GM21528 (cell line): Measurements from ENCODE around the gene PALLD.
A peak's percentile ranks its signal among the peaks of the same experiment; 100 is the strongest.
"Not testable (repeated sequence)": the region's sequence is repeated elsewhere in the genome, so short reads cannot be mapped to it uniquely, and the experiment has no call there.

Source experiments
- ATAC-seq: cut with Tn5 transposase; IDR thresholded peaks from one replicate; pipeline ENCODE4 v1.9.1; 2021; ENCODE audit warnings: mild to moderate bottlenecking, moderate library complexity; ENCODE audit not compliant: unreplicated experiment, low FRiP score

The PALLD gene

DNA sequence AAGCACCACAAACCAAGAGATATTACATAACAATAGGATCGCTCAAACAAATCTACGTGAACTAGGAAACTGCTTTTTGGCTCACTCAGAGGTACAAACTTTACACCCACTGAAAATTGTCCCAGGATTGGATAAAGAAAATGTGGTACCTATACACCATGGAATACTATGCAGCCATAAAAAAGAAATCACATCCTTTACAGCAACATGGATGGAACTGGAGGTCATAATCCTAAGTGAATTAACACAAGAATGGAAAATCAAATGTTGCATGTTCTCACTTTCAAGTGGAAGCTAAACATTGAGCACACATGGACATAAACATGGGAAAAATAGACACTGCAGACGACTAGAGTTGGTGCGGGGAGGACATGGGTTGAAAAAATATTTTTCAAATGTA lies 305.4 kb downstream of the PALLD start:
- no peak for ATAC-seq

DNA sequence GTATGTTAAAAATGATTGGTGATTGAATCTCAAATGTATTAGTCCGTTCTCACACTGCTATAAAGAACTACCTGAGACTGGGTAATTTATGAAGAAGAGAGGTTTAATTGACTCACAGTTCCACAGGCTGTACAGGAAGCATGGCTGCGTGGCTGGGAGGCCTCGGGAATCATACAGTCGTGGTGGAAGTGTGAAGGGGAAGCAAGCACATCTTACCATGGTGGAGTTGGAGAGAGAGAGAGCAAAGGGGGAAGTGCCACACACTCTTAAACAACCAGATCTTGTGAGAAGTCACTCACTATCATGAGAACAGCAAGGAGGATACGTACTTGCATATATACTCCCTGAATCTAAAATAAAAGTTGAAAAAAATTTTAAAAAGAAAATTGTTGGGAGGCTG lies 306.2 kb downstream of the PALLD start:
- ATAC-seq = not testable (repeated sequence)

DNA sequence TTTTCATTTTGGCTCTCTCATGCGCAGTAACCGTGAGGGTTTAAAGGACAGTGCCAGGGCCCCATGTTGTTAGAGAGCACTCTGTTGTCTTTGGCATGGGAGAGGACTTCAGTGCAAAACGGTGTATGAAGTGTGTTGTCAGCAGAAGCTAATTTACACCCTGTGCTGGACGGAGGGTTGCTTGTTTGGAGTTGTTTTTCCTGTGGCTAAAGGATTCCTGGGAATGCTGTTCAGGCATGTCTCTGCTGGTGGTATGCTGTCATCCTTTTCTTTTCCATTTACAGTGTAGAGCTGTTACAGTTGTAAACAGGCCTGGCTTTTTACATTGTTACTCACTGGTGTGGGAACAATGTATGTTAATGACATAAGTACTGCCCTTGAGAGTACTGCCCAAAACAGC lies 306.9 kb downstream of the PALLD start:
- ATAC-seq = no peak

DNA sequence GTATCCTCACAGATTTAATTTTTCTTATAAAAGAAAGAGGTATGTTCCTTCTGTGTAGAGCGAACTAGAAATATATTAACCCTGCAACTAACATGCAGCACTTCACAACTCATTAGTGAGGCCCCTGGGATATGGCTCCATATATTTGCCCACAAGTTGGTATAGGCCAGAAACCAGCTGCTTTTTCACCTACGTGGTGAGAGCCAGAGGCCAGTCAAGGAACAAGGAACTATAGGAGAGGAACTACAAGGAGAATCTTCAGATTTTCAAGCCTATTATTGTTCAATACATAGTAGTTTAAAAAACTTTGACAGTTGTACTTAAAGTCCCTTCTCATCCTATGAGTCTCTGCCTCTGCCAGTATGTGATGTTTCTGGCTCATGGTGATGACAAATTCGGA lies 307.3 kb downstream of the PALLD start:
- ATAC-seq = no peak

DNA sequence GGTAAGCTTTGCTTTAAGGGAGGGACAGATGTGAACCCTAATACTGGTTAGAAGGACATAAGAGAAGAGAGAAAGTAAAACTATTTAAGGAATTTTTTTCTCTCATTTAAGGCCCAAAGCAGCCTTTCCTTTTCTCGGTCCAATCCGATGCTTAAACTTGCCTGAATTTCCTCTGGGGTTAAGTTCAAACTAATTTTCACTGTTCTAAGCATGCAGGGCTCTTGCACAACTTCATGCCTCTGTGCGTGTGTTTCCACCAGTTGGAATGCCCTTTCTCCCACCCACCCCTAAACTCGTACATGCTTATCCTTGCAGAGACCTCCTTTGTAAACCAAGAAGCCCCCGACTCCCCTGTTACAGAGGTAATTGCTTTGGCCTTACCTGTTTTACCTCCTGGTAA lies 308.5 kb downstream of the PALLD start:
- no peak for ATAC-seq

DNA sequence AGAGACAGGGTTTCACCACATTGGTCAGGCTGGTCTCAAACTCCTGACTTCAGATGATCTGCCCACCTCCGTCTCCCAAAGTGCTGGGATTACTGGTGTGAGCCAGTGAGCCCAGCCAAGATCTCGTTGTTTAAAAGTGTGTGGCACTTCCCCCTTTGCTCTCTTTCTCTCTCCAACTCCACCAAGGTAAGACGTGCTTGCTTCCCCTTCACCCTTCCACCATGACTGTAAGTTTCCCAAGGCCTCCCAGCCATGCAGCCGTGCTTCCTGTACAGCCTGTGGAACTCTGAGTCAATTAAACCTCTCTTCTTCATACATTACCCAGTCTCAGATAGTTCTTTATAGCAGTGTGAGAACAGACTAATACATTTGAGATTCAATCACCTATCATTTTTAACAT lies 309.4 kb downstream of the PALLD start:
- ATAC-seq = not testable (repeated sequence)

DNA sequence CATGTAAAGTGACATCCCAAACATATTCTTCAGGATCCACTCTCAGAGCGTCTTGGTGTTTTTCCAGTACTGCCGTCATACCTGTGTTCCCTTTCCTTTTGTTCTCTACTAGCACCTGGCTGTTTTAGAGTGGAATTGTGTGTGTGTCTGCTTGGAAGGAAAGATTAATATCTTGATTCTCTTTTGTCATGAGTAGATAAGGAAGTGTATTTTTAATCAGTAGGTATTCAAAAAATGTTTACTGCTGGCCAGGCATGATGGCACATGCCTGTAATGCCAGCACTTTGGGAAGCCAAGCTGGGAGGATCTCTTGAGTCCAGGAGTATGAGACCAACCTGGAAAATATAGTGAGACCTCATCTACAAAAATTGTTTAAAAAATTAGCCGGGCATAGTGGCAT lies 314.4 kb downstream of the PALLD start:
- no peak for ATAC-seq

DNA sequence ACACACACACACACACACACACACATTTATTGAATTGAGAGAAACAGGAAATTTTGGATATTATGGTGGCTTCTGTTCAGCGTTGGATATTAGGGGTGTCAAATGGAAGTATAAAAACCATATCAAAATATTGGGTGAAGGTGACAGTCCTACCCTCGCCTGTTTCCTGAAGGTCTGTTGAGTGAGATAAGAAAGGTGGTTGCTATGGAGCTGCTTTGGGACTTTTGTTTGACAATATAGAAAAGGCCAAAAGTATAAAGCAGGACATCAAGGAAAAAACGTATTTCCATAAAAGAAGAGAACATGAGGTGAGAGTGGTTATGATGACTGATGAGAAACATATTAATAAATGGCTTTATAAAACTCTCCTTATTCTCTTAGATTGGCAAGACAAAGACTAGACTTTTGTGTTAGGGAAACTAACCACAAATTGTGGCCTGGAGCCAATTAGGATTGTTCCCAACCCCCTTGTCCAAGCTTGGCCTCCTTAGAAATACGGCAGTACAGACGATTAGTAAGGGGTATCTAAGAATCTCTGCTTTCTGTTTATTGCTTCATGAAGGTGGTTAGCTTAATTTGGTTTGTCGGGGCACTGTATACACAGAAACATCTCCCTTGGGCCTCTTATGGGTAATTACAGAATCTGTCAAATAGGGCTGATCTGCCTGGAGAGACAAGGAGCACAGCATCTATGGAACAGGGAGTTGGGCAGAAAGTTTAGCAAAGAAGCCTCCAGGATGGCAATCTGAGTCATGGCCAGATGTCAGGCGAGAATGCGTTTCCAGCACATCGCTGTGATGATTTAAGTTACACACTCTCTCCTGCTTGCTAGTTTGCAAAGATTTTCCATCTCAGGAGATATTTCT lies 315.2 kb downstream of the PALLD start:
- no peak for ATAC-seq

DNA sequence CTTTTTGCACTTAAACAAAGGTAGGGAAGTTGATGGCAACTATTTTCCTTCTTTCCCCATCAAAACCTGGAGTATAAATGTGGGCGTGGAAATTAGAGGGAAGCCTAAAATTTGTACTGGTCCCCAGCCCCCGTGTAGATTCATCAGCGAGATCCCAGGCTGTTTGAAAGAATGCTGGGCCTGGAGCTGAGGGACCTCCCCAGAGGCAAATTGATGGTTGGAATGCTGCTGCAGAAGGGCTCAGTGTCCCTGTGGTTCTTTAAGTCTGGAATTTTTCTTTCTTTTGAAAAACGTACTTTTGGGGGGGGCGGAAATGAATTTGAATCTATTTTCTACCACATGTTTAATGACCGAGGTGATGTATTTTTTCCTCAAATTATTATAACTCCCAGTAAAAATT lies 316.0 kb downstream of the PALLD start:
- ATAC-seq = no peak

DNA sequence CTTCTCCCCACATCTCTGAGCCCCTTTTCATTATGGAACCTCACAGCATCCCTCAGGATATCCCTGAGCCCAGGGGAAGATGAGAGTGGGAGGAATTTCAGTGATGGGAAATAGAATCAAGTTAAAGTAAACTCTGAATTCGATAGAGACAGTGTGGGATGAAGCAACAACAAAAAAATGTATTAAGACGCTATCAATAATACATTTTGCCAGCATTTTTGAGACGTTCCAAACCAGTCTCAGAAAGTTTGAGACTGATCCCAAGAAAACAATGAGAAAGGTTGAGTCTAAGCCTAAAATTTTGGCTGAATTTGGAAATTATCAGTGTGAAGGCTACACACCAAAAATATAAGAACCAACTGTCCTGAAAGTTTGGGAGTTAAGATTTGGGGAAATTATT lies 317.0 kb downstream of the PALLD start:
- ATAC-seq = no peak

DNA sequence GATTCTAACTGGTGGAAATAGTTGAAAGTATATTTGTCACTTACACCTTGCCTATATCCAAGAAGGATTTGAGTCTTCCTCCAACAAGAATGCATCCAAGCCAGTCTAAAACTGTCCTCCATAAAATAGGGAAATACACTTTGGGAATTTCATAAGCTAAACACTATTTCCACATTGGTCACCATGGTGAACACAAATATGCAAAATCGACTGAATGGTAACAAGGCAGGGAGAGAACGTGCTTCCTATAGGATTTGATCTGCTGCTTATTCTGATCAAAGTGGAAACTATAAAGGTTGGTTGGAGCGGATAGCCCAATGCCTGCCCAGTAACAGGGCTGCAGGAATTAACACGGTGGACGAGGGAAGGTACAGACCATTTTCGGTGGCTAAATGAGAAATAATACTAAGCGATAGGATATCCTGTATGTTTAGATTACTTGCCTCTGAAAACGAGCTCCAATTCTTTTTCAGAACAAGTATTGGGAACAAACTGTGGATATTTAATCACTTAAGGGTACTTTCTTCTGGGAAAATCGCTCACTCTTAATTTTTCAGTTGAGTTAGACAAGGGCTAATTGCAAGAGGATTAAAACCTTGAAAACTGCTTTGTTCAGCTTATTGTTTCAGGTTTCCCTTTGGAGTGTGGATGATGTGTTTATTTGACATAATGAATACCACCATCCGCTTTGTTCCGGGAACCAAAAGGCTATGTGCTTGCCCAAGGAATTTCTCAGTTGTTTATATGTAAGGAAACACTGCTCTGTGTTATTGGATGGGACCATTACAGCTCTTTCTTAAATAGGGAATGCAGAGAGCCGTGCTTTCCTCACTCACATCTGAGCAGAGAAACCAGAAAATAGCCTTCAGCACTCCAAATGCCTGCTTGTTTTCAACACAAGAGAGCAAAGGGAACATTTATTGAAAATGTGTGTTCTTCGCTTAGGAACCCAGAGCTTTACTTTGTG lies 318.8 kb downstream of the PALLD start:
- ATAC-seq = no peak

DNA sequence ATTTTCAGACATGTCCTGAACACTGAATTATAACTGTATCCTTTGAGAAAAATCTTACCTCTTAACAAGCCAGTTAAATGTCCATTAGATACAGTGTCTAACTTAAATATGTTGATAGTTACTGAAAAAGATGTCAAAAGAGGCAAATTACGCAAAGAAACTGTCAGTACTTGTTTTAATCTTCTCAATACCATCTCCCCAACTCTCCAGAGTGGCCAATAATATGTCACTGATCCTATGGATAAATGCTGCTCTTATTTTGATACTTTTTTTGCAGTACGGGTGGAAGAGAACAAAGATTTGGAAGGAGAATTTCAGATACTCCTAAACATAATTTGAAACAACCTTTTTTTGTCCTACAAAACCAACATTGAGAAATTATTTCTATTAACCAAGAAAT lies 320.5 kb downstream of the PALLD start:
- no peak for ATAC-seq

DNA sequence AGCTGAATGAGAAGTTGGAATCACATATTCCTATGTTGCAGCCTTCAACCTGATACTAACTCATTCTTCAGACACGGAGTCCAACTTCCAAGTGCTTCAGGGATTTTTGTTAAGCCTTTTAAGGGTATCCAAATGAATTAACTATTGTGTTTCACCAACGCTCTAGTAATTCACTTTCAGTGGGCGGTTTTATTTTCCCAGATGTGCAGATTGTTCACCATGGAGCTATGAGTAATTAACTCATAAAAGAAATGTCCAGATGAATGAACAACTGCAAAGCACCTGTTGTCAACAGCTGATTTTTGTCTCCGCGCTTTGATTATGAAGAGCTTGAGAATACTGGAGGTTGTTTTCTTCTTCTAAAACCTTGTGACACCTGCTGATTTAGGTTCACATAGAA lies 325.6 kb downstream of the PALLD start:
- no peak for ATAC-seq

DNA sequence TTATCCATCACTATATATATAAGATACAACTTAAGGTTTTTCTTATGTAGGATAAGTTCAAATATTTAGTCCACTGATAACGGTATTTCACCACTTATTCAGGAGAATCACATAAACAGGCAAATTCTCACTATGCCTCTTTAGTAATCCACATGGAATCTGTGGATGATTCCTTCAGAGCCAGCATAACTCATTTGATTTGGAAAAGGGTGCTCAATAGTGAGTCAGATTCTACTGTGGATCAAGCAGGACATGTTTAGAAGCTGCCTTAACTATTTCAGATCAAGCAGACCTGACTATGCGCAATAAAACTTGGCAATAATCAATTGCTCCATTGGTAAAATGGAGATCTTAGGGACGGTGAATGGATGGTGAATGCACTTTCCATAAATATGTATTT lies 329.1 kb downstream of the PALLD start:
- ATAC-seq = no peak

DNA sequence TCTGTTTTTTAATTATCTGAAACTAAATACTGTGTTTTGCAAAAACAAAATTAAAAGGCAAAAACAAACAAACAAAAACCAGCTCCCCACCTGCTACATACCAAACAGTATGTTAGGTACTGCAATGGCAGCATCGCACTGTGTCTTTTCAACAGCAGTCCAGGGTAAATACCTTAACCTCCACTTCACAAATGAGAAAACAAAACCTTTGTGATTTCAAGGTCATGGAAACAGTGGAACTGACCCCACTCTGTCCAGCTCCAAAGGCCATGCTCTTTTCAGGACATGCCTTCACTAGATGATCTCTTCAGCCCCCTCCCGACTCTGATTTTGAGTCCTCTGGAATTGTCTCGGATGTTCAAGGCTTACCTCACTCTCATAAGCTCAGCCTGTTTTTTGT lies 329.8 kb downstream of the PALLD start:
- no peak for ATAC-seq

DNA sequence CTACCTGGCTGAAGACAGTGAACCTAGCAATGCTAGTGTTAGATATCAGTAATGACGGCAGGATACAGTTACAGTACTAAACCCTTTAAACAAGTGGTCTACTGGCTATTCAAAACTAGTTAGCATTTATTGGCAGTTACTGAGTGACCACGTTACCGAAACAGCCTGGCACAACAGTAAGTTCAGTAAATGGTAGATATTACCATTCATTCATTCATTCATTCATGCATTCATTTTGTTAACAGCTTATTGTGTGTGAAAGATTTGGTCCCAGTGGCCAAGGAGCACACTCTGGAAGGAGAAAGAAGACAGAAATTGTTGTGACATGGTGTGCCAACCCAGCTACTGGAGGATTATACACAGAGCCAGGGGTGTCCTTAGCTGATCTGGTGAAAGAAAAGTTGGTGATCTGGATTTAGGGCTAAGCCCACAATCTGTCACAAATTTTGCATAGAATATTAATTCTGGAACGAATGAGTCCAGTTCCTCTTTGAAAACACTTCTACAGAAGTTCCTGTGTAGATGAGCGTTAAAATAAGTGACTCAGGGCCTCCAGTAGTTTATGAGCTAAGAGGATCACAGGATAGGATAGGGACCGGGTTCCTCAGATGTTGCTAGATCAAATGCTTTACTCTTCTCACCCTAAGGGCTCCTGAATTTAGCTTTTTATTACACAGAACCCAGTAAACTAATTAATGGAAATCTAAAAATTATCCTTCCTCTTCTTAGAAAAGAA lies 334.1 kb downstream of the PALLD start:
- ATAC-seq = no peak

DNA sequence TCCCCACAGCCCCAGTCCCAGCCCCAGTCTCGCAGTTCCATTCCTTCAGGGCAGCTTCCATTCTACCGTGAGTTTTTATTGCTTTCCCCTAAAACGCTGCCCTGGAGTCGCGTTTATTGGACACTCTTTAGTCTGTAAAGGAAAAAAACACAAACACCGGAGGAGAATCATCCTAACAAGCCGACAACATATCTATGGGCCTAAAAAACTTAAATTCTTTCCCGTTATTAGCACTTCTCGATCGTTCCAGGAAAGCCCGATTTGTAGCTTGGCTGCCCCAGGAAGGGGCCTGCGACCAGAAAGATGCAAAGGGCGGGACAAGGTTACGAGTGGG lies 334.7 kb downstream of the PALLD start:
- no peak for ATAC-seq

DNA sequence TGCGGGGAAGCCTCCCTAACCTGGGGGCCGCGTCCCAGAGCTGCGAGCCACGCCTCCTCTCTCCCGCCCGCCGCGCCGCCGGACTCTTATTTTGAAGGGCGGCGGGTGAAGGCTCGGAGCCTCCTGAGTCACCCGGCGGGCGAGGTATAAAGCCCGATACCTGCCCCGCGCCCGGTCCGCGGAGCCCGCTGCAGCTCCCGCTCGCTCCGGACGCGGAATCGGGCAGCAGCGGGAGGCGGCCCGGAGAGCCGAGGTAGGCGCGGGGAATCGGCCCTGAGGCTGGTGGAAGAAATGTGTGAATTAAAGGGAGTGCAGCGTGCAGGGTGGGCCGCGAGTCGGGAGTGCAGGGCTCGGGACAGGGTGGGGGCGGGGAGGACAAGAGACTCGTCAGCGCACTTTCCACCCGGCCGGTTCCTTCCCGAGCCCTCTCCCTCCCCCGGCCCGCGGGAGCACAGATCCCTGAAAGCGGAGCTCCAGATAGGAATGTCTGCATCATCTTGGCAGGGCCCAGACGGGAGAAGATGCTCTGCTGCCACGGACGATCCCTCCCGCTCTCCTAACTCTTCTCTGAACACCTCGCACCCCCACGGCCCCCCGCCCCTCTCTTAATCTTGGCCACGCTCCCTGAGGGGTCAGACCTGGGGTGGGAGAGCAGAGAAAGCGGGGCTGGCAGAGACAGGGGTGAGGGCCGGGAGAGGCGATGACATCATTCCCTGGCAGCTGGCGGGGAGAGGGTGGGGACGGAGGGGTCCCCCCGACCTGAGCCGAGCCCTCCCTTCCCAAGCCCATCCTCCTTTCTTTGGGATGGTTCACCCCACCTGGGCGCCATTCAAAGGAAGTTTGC lies 335.3 kb downstream of the PALLD start:
- ATAC-seq = peak; percentile 89

DNA sequence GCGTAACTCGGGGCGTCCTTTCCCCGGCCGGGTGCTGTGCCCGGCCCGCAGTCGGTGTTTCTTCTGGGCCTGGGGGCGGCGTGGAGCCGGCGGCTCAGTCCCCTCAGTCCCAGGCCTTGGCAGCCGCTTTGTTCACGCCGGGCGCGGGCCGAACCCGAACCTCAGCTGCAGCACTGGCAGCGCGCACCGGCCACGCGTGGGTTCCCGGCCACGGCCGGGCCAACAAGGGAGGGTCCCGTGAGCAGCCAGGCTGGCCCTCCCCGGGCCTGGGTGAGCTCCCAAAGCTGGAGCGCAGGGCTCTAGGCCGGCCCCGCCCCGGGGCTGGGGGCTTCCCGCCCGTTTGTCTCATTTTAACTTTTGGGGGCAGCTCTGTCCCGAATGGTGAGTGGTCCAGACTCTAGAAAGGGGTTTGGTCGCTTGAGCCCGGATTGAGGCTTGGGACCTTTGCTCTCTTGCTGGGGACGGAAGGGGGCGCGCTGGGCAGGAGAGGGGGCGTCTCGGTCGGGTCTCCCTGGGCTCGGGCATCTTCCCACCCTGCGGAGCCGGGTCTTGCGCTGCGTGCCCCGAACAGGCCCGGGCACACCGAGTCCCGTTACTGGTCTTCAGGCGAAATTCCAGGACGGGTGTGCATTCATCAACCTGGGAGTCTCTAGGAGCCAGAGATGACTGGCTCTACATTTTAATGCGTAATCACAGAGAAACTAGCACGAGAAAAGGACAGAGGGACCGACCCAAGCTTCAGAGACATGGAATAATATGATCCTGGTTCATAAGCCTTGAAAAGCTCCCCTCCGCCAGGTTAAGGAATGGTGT lies 336.1 kb downstream of the PALLD start:
- ATAC-seq = no peak
